KMS-11 (cell line): ENCODE measurements around the gene NKX2-3.

ENCODE experiments used
- H2AFZ ChIP-seq: fragments of 200-600 bp; sonication (generic); 2 replicates; pipeline ENCODE4 v1.6.1; 2016; ENCODE audit warnings: antibody characterized with exemption, mixed run types, low read depth
- H3K27ac ChIP-seq: fragments of 200-600 bp; sonication (generic); 2 replicates; pipeline ENCODE4 v1.6.1; 2016; ENCODE audit warnings: mild to moderate bottlenecking, mixed run types
- H3K27me3 ChIP-seq: fragments of 200-600 bp; sonication (generic); 2 replicates; pipeline ENCODE4 v1.6.1; 2017; ENCODE audit warnings: mild to moderate bottlenecking, low read depth, mixed run types, moderate library complexity; ENCODE audit not compliant: insufficient read depth
- H3K36me3 ChIP-seq: fragments of 200-600 bp; sonication (generic); 2 replicates; pipeline ENCODE4 v1.6.1; 2017; ENCODE audit warnings: mild to moderate bottlenecking, mixed run types; ENCODE audit not compliant: insufficient read depth
- H3K4me1 ChIP-seq: fragments of 200-600 bp; sonication (generic); 2 replicates; pipeline ENCODE4 v1.6.1; 2016; ENCODE audit warnings: mild to moderate bottlenecking, low read depth, mixed run types; ENCODE audit not compliant: poor library complexity, severe bottlenecking
- H3K4me2 ChIP-seq: fragments of 200-600 bp; sonication (generic); 2 replicates; pipeline ENCODE4 v1.7.0; 2016; ENCODE audit warnings: mild to moderate bottlenecking, mixed run types
- H3K4me3 ChIP-seq: fragments of 200-600 bp; sonication (generic); IDR thresholded peaks from 2 replicates; pipeline ENCODE4 v1.6.1; 2017; ENCODE audit warnings: low read depth, low read length, mixed read lengths; ENCODE audit not compliant: insufficient read depth
- H3K79me2 ChIP-seq: fragments of 200-600 bp; sonication (generic); 2 replicates; pipeline ENCODE4 v1.6.1; 2016; ENCODE audit warnings: low read depth, mixed run types; ENCODE audit not compliant: insufficient read depth
- H3K9ac ChIP-seq: fragments of 200-600 bp; sonication (generic); 2 replicates; pipeline ENCODE4 v1.6.1; 2016; ENCODE audit warnings: mild to moderate bottlenecking, mixed run types
- H4K20me1 ChIP-seq: fragments of 200-600 bp; sonication (generic); 2 replicates; pipeline ENCODE4 v1.6.1; 2016; ENCODE audit warnings: mild to moderate bottlenecking, mixed run types; ENCODE audit not compliant: insufficient read depth
- TF ChIP-seq, protein P1 (sequence below): fragments of 200-600 bp; sonication (generic); conservative IDR thresholded peaks from 2 replicates; pipeline ENCODE4 v1.6.1; 2017; ENCODE audit warnings: low read depth, mild to moderate bottlenecking, antibody characterized with exemption, low read length, moderate library complexity, mixed read lengths

The NKX2-3 gene

DNA sequence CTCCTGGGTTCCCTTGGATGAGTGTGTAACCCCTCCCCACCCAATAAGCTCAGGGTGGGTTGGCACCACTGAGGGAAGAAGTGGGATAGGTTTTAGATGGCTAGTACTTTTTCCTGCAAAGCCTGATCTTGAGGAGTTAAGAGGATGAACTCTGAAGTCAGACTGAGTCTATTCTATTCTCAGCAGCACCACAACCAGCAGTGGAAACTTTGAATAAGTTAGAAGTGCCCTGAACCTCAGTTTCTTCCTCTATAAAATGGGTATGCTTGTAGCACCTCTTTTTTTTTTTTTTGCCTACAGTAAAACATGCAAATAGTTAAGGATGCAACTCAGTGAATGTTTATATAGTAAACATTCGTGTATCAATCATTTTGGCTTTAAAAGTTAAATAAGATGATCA is 7.1 kb downstream of the NKX2-3 start:
- H3K27ac ChIP-seq, result no peak overlapping the region
- H4K20me1 ChIP-seq, result no peaks in the 10 kb centered on the region
- H3K4me3 ChIP-seq, result no peak overlapping the region
- no peaks in the 10 kb centered on the region for H3K27me3 ChIP-seq
- H3K79me2 ChIP-seq, result no peaks in the 10 kb centered on the region
- H3K4me1 ChIP-seq, result no peaks in the 10 kb centered on the region
- no peaks in the 10 kb centered on the region for H3K36me3 ChIP-seq
- H3K9ac ChIP-seq, result no peak overlapping the region
- TF ChIP-seq, protein P1, sequence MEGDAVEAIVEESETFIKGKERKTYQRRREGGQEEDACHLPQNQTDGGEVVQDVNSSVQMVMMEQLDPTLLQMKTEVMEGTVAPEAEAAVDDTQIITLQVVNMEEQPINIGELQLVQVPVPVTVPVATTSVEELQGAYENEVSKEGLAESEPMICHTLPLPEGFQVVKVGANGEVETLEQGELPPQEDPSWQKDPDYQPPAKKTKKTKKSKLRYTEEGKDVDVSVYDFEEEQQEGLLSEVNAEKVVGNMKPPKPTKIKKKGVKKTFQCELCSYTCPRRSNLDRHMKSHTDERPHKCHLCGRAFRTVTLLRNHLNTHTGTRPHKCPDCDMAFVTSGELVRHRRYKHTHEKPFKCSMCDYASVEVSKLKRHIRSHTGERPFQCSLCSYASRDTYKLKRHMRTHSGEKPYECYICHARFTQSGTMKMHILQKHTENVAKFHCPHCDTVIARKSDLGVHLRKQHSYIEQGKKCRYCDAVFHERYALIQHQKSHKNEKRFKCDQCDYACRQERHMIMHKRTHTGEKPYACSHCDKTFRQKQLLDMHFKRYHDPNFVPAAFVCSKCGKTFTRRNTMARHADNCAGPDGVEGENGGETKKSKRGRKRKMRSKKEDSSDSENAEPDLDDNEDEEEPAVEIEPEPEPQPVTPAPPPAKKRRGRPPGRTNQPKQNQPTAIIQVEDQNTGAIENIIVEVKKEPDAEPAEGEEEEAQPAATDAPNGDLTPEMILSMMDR, result no peak
- no peak overlapping the region for H2AFZ ChIP-seq
- H3K4me2 ChIP-seq, result no peak overlapping the region

DNA sequence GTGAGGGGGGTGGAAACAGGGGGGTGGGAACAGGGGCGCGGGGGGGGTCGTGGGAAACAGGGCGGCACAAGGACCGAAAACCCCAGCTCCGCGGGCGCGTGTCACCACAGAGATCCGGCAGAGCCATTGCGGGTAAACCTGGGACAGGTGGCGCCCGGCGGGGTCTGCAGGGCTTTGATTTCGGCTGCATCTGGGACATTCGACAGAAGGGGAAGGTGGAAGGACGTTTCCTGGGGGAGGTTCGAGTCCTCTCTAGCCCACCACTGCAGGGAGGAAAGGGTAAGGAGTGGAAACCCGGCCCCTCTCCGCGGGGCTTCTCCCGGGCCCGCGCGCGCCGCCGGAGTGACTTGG is 7.5 kb downstream of the NKX2-3 start:
- TF ChIP-seq, protein P1, result no peak
- H3K27ac ChIP-seq, result no peak overlapping the region
- no peak overlapping the region for H3K4me2 ChIP-seq
- no peaks in the 10 kb centered on the region for H4K20me1 ChIP-seq
- H3K79me2 ChIP-seq, result no peaks in the 10 kb centered on the region
- no peak overlapping the region for H2AFZ ChIP-seq
- no peak overlapping the region for H3K4me3 ChIP-seq
- no peaks in the 10 kb centered on the region for H3K4me1 ChIP-seq
- H3K27me3 ChIP-seq, result no peaks in the 10 kb centered on the region
- H3K36me3 ChIP-seq, result no peaks in the 10 kb centered on the region
- H3K9ac ChIP-seq, result no peak overlapping the region

DNA sequence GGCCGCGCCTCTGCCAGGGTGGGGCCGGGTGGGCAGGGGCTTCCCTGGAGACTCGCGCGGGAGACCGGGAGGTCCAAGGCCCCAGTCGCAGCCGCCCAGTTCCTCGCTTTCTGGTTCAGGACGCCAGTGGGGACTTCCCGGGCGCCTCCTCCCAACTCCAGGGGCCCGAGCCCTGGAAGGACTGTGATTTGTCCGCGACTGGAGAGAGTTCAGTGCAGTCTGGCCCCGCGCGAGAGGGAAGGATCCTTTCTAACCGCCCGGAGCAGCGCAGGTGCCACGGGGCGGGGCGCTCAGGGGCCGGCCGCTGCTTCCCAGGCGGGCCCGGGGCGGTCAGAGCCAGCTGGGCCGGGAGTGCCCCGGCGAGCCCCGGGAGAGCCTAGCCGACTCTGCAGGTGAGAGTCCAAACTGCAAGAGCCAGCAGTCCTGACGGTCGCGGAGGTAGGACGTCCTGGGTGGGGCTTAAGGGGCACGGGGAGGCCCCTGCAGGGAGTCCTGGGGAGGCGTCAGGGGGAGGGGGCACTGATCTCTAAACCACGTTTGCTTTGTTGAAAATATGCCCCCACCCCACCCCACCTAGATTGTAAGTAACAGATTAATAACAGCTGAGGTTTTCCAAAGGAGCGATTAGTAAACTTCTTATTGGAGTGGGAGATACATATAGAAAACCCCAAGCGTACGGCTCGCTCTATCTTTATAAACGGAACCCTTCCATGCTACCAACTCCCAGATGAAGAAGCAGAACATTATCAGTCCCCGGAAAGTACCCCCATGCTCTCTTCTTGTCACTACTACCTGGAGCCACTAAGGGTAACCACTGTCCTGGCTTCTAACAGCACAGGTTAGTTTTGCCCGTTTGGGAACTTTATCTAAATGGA is 8.2 kb downstream of the NKX2-3 start:
- H3K27ac ChIP-seq, result no peak overlapping the region
- H3K79me2 ChIP-seq, result no peaks in the 10 kb centered on the region
- no peaks in the 10 kb centered on the region for H3K36me3 ChIP-seq
- TF ChIP-seq, protein P1, result no peak
- H3K4me2 ChIP-seq, result no peak overlapping the region; the same call in 1 of the 2 replicates
- H3K4me1 ChIP-seq, result no peaks in the 10 kb centered on the region
- H3K27me3 ChIP-seq, result no peaks in the 10 kb centered on the region
- H2AFZ ChIP-seq, result peak overlapping the region; percentile 10; the same call in 1 of the 2 replicates
- no peak overlapping the region for H3K4me3 ChIP-seq
- H4K20me1 ChIP-seq, result no peaks in the 10 kb centered on the region
- H3K9ac ChIP-seq, result no peak overlapping the region

DNA sequence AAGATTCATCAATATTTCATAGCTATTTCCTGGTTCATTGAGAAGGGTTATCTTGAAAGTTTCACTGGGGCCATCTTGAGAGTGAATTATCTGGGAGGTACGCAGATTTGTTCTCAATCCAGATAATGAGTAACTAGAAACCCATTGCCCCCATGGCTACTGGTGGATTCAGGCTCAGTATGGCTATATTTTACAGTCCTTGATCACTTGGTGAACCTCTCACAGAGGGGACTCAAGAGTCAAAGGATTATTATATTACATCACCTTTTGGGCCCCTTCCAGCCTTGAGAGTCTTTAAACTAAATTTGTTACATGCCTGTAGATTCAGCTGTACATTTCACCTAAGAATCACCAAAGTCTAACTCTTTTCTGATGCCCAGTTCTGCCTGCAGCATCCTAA is 11.6 kb downstream of the NKX2-3 start:
- TF ChIP-seq, protein P1, result no peak
- H2AFZ ChIP-seq, result no peak overlapping the region

More for the DNA sequence above, 11.6 kb downstream of the NKX2-3 start:
- no peak overlapping the region for H3K4me3 ChIP-seq
- H3K27me3 ChIP-seq, result no peaks in the 10 kb centered on the region
- no peak overlapping the region for H3K27ac ChIP-seq
- no peaks in the 10 kb centered on the region for H4K20me1 ChIP-seq
- no peak overlapping the region for H3K9ac ChIP-seq
- H3K4me1 ChIP-seq, result no peaks in the 10 kb centered on the region
- H3K4me2 ChIP-seq, result no peak overlapping the region
- H3K79me2 ChIP-seq, result no peaks in the 10 kb centered on the region
- H3K36me3 ChIP-seq, result no peaks in the 10 kb centered on the region
